Stimulated activated CD8-positive, alpha-beta memory T cell treated with anti-CD3 and anti-CD28 coated beads, Interleukin-7, amount 100 ng/mL, for 1 hour (primary cell): ENCODE measurements around the gene BOC.

ENCODE experiments used
- DNase-seq, 2 donors: peaks; one replicate each; pipeline ENCODE4 v3.0.0-alpha.2; 2020; ENCODE audit warnings: low read depth in 2 of 2

BOC gene

GRCh38 chr3:113225286-113225685, 13.9 kb downstream of the BOC start:
- no peak for DNase-seq

- DNase-seq = no peak
Observed at GRCh38 chr3:113226491-113226890, 15.1 kb downstream of the BOC start.

- no peak for DNase-seq
Observed at GRCh38 chr3:113227146-113227545, 15.8 kb downstream of the BOC start.

- DNase-seq = no peak
Observed at GRCh38 chr3:113228498-113229286, 17.3 kb downstream of the BOC start.

- no peak for DNase-seq
Observed at GRCh38 chr3:113231391-113231790, 20.0 kb downstream of the BOC start.

DNA sequence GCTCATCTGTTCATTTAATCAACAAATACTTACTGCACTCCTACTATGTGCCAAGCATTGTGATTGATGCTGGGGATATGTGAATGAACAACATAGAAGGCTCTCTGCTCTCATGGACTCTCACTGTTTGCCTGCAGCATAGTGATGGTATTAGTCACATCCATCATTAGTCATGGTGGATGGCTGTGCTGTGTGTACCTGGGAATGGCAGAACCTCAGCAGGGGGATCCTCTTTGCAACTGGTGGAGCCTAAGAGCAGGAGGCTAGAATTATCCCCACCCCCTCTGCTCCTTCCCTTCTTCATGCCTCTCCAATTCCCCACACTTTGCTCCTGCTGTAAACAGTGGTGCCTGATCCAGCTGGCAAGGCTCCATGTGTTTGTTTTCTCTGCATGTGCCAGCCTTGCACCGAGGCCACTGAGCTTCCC, 20.5 kb downstream of the BOC start:
- no peak for DNase-seq

DNA sequence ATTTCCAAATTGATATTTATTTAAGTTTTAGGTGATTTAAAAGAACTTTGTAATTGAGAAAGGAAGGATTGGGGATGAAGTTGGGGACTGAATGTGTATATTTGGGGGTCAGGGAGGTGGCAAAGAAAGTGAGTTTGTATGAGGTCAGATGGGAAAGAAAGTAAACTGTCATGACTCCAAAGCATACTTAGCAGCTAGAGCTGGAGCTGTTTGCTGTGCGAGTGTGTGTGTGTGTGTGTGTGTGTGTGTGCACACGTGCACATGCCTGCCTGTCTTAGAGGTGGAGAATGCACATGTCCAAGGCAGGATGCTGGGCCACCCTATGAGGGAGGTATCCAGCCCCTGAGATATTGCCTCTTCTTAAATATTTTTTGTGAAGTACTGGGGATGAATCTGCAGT, 21.0 kb downstream of the BOC start:
- no peak for DNase-seq

GRCh38 chr3:113233497-113233896, 22.1 kb downstream of the BOC start:
- no peak for DNase-seq

DNA sequence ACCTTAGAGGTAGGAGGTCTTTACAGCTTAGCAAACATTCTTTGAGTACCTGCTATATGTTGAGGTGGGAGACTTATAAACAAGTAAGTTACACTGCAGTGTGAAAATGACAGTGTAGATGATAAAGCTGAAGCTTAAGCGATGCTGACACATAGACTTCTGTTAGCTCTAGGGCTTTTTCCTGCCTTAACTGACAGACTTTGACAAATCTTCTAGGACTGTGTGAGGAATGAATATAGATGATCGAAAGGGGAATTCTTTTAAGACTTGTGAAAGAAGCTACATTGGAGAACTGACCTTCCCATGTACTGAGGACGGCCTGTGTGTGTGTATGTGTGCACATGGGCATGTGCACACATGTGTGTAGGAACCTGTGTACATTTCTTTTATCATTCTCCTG, 22.7 kb downstream of the BOC start:
- no peak for DNase-seq

DNA sequence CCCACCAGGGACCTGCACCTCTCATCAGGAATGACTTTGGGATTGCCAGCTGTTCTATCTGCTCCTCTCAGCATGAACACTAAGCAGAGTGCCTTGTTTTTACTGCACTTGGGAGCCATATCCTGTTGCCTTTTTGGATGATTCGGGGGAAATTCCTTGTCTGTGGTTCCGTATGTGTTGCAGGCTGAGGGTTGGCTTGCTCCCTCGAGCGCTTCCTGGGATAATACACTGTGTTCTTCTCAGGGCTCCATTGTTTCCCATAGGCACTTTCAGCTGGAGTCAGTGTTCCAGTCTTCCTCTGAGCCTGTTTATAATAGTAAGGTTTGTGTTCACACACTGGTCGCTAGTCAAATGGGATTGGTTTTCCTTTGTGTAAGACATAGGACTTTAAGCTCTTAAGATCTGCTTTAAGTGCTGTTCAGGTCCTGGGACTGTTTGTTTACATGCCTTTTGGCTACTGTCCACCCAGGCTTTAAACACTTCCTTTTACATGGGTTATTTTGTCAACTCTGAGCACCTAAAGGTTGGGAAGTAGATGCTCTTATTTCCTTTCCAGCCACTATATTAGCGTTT, 23.4 kb downstream of the BOC start:
- no peak for DNase-seq

DNA sequence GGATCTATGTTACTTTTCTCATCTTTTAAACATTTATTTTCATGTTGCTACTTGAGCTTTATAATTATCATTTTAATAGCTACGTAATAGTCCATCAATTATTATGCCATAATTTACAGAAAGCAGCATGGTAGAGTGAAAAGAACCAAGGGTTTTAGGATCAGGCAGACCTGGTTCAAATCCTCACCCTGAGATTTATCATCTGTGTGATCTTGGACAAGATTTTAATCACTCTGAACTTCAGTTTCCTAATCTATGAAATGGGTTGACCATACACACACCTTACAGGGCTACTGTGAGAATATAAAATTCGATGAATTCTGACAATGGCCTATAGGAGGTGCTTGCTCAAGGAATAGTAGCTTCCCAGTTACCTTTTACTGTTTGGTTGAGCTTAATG, 27.1 kb downstream of the BOC start:
- no peak for DNase-seq

- no peak for DNase-seq
Observed at GRCh38 chr3:113240841-113241240, 29.5 kb downstream of the BOC start.

- no peak for DNase-seq
Observed at GRCh38 chr3:113241292-113242095, 30.1 kb downstream of the BOC start.

DNA sequence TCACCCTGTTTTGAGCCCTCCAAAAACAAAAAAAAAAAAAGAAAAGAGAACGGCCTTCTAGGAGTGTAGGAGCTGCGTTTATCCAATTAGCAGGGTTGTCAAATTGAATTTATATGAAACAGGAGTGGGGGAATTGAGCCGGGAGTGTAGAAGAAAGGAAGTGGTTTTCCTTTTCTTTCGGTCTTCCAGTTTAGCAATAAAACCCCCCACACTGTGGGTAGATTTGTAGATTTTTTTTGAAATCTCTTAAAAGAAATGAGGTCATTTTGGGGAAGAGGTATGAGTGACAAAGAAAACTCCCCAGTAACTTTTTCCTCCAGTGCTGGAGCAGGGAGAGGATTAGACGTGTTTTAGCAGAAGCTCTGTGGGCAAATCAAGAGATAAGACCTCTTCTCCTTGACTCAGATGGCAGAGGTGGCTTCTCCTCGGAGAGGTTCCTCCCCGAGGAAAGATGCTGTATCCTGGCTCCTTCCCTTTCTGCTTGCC, 30.8 kb downstream of the BOC start:
- DNase-seq = no peak

- DNase-seq = no peak
Observed at GRCh38 chr3:113243071-113243470, 31.7 kb downstream of the BOC start.

DNA sequence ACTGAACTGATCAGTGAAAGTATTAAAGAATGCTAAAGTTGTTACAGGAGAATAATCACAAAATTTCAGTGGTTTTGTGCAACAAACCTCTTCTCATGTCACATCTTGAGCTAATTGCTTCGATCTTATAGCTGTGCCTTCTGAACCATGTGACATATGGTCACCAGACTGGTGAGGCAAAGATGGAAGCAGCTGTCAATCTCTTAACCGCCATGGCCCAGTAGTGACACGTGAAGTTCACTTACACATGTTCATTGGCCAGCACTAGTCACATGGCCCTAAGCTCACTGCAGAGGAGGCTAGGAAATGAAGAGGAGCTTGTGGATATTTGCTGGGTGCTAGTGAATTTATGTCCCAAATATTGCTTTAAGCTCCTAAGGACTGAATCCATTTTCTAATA, 32.5 kb downstream of the BOC start:
- DNase-seq = no peak

DNA sequence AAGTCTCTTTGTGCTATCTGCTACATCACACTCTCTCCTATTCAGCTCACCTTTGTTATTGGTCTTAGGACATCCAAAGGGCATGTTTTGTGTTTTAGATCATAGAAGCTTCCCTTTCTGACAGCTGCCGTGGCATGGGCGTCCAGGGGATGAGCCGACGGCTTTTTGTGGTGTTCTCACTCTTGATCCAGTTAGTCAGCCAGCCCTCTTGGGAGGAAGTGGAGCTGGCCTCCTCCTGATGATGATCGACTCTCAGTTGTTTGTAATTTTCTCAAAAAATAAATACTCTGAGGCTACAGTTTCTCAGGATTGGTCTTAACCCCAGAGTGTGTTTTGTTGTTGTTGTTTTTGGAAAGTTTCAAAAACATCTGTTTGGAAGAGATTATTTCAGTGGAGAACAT, 34.4 kb downstream of the BOC start:
- no peak for DNase-seq

- no peak for DNase-seq
Observed at GRCh38 chr3:113247068-113247467, 35.7 kb downstream of the BOC start.

GRCh38 chr3:113247675-113248458, 36.5 kb downstream of the BOC start:
- no peak for DNase-seq

DNA sequence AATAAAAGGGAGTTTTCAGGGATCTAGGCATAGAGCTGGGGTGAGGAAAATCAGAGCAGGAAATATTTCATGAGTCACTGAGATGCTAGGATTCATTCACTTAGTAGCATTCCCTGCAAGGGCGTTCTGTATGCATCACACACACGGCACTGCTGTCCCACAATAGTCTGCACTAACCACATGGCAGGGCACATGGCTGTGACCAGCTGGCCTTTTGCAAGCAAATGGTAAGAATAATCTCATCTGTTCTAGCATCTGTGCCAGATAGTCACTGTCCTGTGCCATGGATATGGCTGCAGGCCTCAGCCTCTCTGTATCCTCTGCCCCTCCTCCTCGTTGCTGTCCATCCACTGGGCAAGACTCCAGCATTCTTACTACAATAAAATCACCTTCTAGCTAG, 37.8 kb downstream of the BOC start:
- no peak for DNase-seq

GRCh38 chr3:113249601-113250000, 38.2 kb downstream of the BOC start:
- no peak for DNase-seq

- DNase-seq = no peak
Observed at GRCh38 chr3:113250566-113250965, 39.2 kb downstream of the BOC start.
